K562 (cell line): ENCODE measurements around the gene CPE. TPM values are rescaled to one million over a fixed set of nuclear protein-coding genes. Genes with fewer than 3 reads are reported as not detected.

Experiments used
- ATAC-seq: fragments of 200-7000 bp; cut with Tn5 transposase; 3 replicates; pipeline ENCODE4 v1.9.1; 2020; ENCODE audit warnings: moderate library complexity
- BruUV-seq: library from RNA; stranded (reverse); fragments of 400-500 nt; replicated peaks from 2 replicates; lab custom pipeline; 2021; lab: Mats Ljungman, UMichigan
- CTCF ChIA-PET: fragments of 300-600 bp; formaldehyde crosslinking; extraction: SDS; loops from one replicate; lab custom pipeline; 2021; ENCODE audit warnings: low intra/inter-chr PET ratio; lab: Yijun Ruan, JAX
- POLR2A ChIA-PET: fragments of 300-600, 350-650 bp; sonication (Branson Sonifier 250); formaldehyde crosslinking; extraction: SDS; loops from one replicate; lab custom pipeline; 2021; ENCODE audit warnings: antibody characterized with exemption, inconsistent platforms; lab: Yijun Ruan, JAX
- DNase-seq, 4 experiments: peaks; one replicate each; pipeline versions ENCODE4 v3.0.0 to v3.0.0-alpha.2; 2011 to 2018; ENCODE audit warnings: low spot score in 3 of 4, mixed read lengths in 3 of 4; ENCODE audit errors: extremely low read depth in 1 of 4
- FAIRE-seq: peaks from 2 replicates; lab custom pipeline; 2011; peaks lifted over from hg19 to GRCh38; lab: Jason Lieb, UNC
- H2AFZ ChIP-seq: 2 replicates; pipeline ENCODE4 v1.6.0; 2011; ENCODE audit warnings: low read depth, low read length, control low read depth, inconsistent platforms
- H3K27ac ChIP-seq: fragments of 200-600 bp; 3 replicates; pipeline ENCODE4 v1.8.0; 2011; ENCODE audit warnings: low read depth, mild to moderate bottlenecking, control low read depth, inconsistent platforms, low read length, moderate library complexity, mixed read lengths; ENCODE audit errors: extremely low read depth
- H3K27me3 ChIP-seq, 2 experiments: fragments of 300-600 bp in 1 of 2; 2 replicates in 1 of 2; 3 replicates in 1 of 2; pipeline versions ENCODE4 v1.6.0 to v1.8.0; 2011; ENCODE audit warnings: inconsistent platforms in 2 of 2, low read length in 2 of 2, mild to moderate bottlenecking in 1 of 2, mixed read lengths in 1 of 2, moderate library complexity in 1 of 2; ENCODE audit not compliant: control insufficient read depth in 2 of 2, insufficient read depth in 2 of 2
- H3K36me3 ChIP-seq: fragments of 300-600 bp; 3 replicates; pipeline ENCODE4 v1.8.0; 2011; ENCODE audit warnings: mild to moderate bottlenecking, low read length, inconsistent platforms; ENCODE audit not compliant: control insufficient read depth, insufficient read depth
- H3K4me1 ChIP-seq, 2 experiments: fragments of 200-600 bp in 1 of 2; replicated peaks in 1 of 2; 2 replicates in 1 of 2; 3 replicates in 1 of 2; pipeline versions ENCODE4 v1.5.1 to v1.8.0; 2011; ENCODE audit warnings: inconsistent platforms in 2 of 2, low read length in 2 of 2, mild to moderate bottlenecking in 1 of 2, mixed read lengths in 1 of 2, moderate library complexity in 1 of 2; ENCODE audit not compliant: control insufficient read depth in 2 of 2, insufficient read depth in 2 of 2
- H3K4me2 ChIP-seq: 2 replicates; pipeline ENCODE4 v1.6.1; 2011; ENCODE audit warnings: low read length, control low read depth, inconsistent platforms, mixed read lengths; ENCODE audit not compliant: insufficient read depth
- H3K4me3 ChIP-seq: fragments of 200-600 bp; sonication (generic), shearing (Covaris generic); 2 replicates; pipeline ENCODE4 v1.5.1; 2016; ENCODE audit warnings: control low read depth, inconsistent platforms
- H3K79me2 ChIP-seq: fragments of 200-600 bp; 3 replicates; pipeline ENCODE4 v1.8.0; 2011; ENCODE audit warnings: low read length, inconsistent platforms; ENCODE audit not compliant: control insufficient read depth, insufficient read depth
- H3K9ac ChIP-seq, 2 experiments: 2 replicates each; pipeline versions ENCODE4 v1.6.0 to v1.6.1; 2011; ENCODE audit warnings: low read depth in 2 of 2, low read length in 2 of 2, control low read depth in 1 of 2, inconsistent platforms in 1 of 2, mild to moderate bottlenecking in 1 of 2, mixed read lengths in 1 of 2; ENCODE audit not compliant: insufficient read depth in 1 of 2
- H3K9me1 ChIP-seq: one replicate; pipeline ENCODE4 v1.6.0; 2011; ENCODE audit warnings: inconsistent platforms, mild to moderate bottlenecking, low read length, moderate library complexity; ENCODE audit not compliant: control insufficient read depth, insufficient read depth
- H3K9me3 ChIP-seq: replicated peaks from 2 replicates; pipeline ENCODE4 v1.5.1; 2011; ENCODE audit warnings: low read depth, low read length, inconsistent platforms; ENCODE audit not compliant: control insufficient read depth, insufficient read depth
- H4K20me1 ChIP-seq: replicated peaks from 2 replicates; pipeline ENCODE4 v1.6.1; 2011; ENCODE audit warnings: low read length, inconsistent platforms, mixed read lengths; ENCODE audit not compliant: control insufficient read depth, insufficient read depth
- ARHGAP35 ChIP-seq: fragments of 450-650 bp; IDR thresholded peaks from 2 replicates; pipeline ENCODE4 v1.6.1; 2018; ENCODE audit not compliant: partially characterized antibody
- GTF2E2 ChIP-seq: fragments of 200-800 bp; sonication (Bioruptor generic); IDR thresholded peaks from 2 replicates; pipeline ENCODE4 v1.6.1; 2016; ENCODE audit warnings: missing genetic modification characterization, missing compliant biosample characterization
- MEF2D ChIP-seq: conservative IDR thresholded peaks from 2 replicates; pipeline ENCODE4 v1.6.1; 2016; ENCODE audit warnings: low read depth, missing genetic modification characterization, missing compliant biosample characterization
- MXI1 ChIP-seq: IDR thresholded peaks from 2 replicates; pipeline ENCODE4 v1.6.1; 2011; ENCODE audit warnings: low read depth, mild to moderate bottlenecking, improper control_type of control experiment, low read length
- PPARD ChIP-seq: fragments of 250-450 bp; sonication (Bioruptor Pico); IDR thresholded peaks from 2 replicates; pipeline ENCODE4 v1.8.0; 2022; ENCODE audit warnings: inconsistent platforms, mild to moderate bottlenecking, moderate library complexity
- RFX5 ChIP-seq: IDR thresholded peaks from 2 replicates; pipeline ENCODE4 v1.6.1; 2011; ENCODE audit warnings: low read depth, mild to moderate bottlenecking, improper control_type of control experiment, low read length
- ZNF444 ChIP-seq: fragments of 250-450 bp; sonication (Bioruptor Pico); IDR thresholded peaks from 2 replicates; pipeline ENCODE4 v1.4.0; 2020; ENCODE audit warnings: mild to moderate bottlenecking, moderate library complexity
- ZNF699 ChIP-seq: fragments of 250-450 bp; sonication (Bioruptor Pico); IDR thresholded peaks from 2 replicates; pipeline ENCODE4 v1.8.0; 2021; ENCODE audit warnings: mild to moderate bottlenecking, moderate library complexity; ENCODE audit not compliant: insufficient replicate concordance
- ZNF75A ChIP-seq: fragments of 450-650 bp; formaldehyde crosslinking; IDR thresholded peaks from 2 replicates; pipeline ENCODE4 v1.4.0; 2020; ENCODE audit warnings: mild to moderate bottlenecking
- WGBS: fragments of 100-300 bp; shearing (Covaris generic); methylation state at CpG from one replicate; pipeline ENCODE4 v1.1.6; 2016; ENCODE audit warnings: low coverage, mixed read lengths; ENCODE audit not compliant: insufficient coverage; ENCODE audit errors: missing lambda C conversion rate; 5-methylcytosine and 5-hydroxymethylcytosine counted together
- in situ Hi-C: fragments of 300-500 bp; cut with MboI; formaldehyde crosslinking; loops from 4 replicates; pipeline ENCODE4 v1.15.0; 2018; ENCODE audit warnings: inconsistent platforms, mixed read lengths
- intact Hi-C: fragments of 100-400 bp; cut with micrococcal nuclease; formaldehyde crosslinking; loops from 2 replicates; pipeline ENCODE4 v1.14.2; 2022
- polyA plus RNA-seq, 8 experiments: library from polyadenylated mRNA; depleted of rRNA in 4 of 8; stranded (reverse) in 5 of 8; unstranded in 3 of 8; fragments of >200 nt; fragmentation: Nextera tagmentation in 2 of 8; fragmentation: Illumina TruSeq in 1 of 8; extraction: Ambion mirVana in 2 of 8; extraction: Trizol in 1 of 8; gene quantifications; 2 replicates each; pipeline versions ENCODE4 v1.2.1 to v1.2.3, GENCODE V29; 2011 to 2014; ENCODE audit warnings: inconsistent platforms in 1 of 8, missing spikeins in 1 of 8
- total RNA-seq, 7 experiments: library from RNA; depleted of rRNA in 6 of 7; stranded (reverse); fragments of >200 nt in 6 of 7; fragmentation: Illumina TruSeq in 2 of 7; extraction: Trizol in 2 of 7; gene quantifications; 2 replicates each; pipeline versions ENCODE4 v1.2.1 to v1.2.3, GENCODE V29; 2011 to 2021; ENCODE audit warnings: low replicate concordance in 1 of 7
- TF ChIP-seq, protein P1 (sequence below): sonication (generic); formaldehyde crosslinking; IDR thresholded peaks from 2 replicates; pipeline ENCODE4 v1.4.0; 2020; ENCODE audit warnings: mild to moderate bottlenecking, missing genetic modification reagents
- TF ChIP-seq, protein P2 (sequence below): fragments of 250-450 bp; sonication (Bioruptor Pico); IDR thresholded peaks from 2 replicates; pipeline ENCODE4 v1.4.0; 2020
- TF ChIP-seq, protein P3 (sequence below): fragments of 450-650 bp; IDR thresholded peaks from one replicate; pipeline ENCODE4 v1.6.1; 2018; ENCODE audit warnings: mild to moderate bottlenecking, moderate library complexity; ENCODE audit not compliant: partially characterized antibody

CPE gene
- total and polyA plus RNA-seq, 9 of the 15 experiments (the other 6 are each of a cell fraction or from before 2014, with no cell fraction given), result 0.04 to 0.16 (median 0.06) TPM; not detected in 4

DNA sequence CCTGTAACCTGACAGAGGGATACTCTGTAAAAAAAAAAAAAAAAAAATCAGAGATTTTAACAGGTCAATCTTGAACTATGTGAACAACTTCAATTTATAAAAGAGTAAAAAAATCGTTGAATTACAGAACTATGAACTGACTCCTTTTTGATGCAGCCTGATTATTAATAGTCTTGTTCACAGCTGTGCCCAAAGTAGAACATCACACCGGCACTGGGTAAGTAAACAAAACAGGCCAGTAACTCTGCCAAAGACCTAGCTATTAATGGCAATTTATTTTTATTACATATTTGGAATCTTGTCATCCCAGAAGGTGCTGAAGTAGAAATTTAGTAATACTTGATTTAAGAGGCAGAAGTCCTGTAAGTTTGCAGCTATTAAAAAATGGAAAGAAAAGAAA lies 31.4 kb downstream of the CPE start:
- peaks cover 6 to 7% of the 10 kb centered on the region in 2 experiments; a peak in 4 of 5 replicates for H3K27me3 ChIP-seq
- no TSS peak for BruUV-seq
- H3K4me2 ChIP-seq, result no peak overlapping the region
- WGBS, result 6% methylated on average over 2 of the region's 2 CpGs
- ATAC-seq (no peak), FAIRE-seq (no peak), DNase-seq (no peak)
- H3K79me2 ChIP-seq, result no peaks in the 10 kb centered on the region
- H3K27ac ChIP-seq, result no peak overlapping the region
- H3K36me3 ChIP-seq, result no peaks in the 10 kb centered on the region
- no peaks in the 10 kb centered on the region for H3K4me1 ChIP-seq
- ChIA-PET CTCF (no interaction called here), POLR2A (no interaction called here)
- H4K20me1 ChIP-seq, result no peaks in the 10 kb centered on the region
- TF ChIP-seq ZNF699 (CRISPR knock-in tag), result no peak
- no peak overlapping the region for H3K9ac ChIP-seq
- no peak overlapping the region for H2AFZ ChIP-seq
- no peaks in the 10 kb centered on the region for H3K9me3 ChIP-seq
- intact Hi-C loops (no loop called here), in situ Hi-C loops (no loop called here)
- no peaks in the 10 kb centered on the region for H3K9me1 ChIP-seq
- no peak overlapping the region for H3K4me3 ChIP-seq

DNA sequence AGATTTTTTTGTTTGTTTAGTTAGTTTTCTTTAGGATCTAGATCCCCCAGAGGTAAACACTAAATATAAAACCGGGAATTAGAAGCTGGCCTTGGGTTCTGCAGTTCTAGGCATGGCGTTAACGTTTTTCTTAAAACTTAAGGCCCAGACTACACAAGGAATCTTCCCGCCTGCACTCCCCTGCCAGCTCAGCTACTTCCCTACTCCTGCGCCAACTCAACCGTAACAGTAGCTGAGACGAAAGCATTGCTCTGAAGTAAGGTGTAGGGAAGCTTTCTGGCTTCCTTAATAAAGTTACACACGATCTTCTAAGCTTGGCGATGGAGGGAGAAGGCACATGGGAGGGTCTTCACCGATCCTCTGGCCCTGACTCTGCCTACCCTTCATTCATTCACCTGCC lies 37.1 kb downstream of the CPE start:
- Histone ChIP-seq H3K79me2 (no peaks in the 10 kb centered on the region), H3K9me3 (no peaks in the 10 kb centered on the region), H4K20me1 (no peaks in the 10 kb centered on the region), H3K9ac (no peak overlapping the region), H3K4me2 (no peak overlapping the region), H3K9me1 (no peaks in the 10 kb centered on the region), H2AFZ (0 out of 2 replicates have a peak overlapping the region, but pooled peaks have one; percentile 36), H3K27me3 (peaks cover 0 to 5% of the 10 kb centered on the region in 2 experiments; a peak in 1 of 5 replicates), H3K36me3 (no peaks in the 10 kb centered on the region), H3K4me3 (no peak overlapping the region), H3K4me1 (no peaks in the 10 kb centered on the region), H3K27ac (no peak overlapping the region)
- intact Hi-C loops, result no loop called here
- no peak for DNase-seq
- peak; percentile 28; the same call in 1 of the 3 replicates for ATAC-seq
- CTCF ChIA-PET, result no interaction called here
- POLR2A ChIA-PET, result interaction anchor here (0.7 kb wide), 1 partner anchor 9 kb away, joined by 3 read pairs; no protein-coding TSS in a partner anchor
- TF ChIP-seq, protein P1, sequence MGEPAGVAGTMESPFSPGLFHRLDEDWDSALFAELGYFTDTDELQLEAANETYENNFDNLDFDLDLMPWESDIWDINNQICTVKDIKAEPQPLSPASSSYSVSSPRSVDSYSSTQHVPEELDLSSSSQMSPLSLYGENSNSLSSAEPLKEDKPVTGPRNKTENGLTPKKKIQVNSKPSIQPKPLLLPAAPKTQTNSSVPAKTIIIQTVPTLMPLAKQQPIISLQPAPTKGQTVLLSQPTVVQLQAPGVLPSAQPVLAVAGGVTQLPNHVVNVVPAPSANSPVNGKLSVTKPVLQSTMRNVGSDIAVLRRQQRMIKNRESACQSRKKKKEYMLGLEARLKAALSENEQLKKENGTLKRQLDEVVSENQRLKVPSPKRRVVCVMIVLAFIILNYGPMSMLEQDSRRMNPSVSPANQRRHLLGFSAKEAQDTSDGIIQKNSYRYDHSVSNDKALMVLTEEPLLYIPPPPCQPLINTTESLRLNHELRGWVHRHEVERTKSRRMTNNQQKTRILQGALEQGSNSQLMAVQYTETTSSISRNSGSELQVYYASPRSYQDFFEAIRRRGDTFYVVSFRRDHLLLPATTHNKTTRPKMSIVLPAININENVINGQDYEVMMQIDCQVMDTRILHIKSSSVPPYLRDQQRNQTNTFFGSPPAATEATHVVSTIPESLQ (CRISPR knock-in tag), result no peak
- TF ChIP-seq MXI1, result no peak
- TF ChIP-seq, protein P2, sequence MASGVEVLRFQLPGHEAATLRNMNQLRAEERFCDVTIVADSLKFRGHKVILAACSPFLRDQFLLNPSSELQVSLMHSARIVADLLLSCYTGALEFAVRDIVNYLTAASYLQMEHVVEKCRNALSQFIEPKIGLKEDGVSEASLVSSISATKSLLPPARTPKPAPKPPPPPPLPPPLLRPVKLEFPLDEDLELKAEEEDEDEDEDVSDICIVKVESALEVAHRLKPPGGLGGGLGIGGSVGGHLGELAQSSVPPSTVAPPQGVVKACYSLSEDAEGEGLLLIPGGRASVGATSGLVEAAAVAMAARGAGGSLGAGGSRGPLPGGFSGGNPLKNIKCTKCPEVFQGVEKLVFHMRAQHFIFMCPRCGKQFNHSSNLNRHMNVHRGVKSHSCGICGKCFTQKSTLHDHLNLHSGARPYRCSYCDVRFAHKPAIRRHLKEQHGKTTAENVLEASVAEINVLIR, result no peak
- no peak for TF ChIP-seq ZNF444 (CRISPR knock-in tag)
- no peak for TF ChIP-seq MEF2D (tag)
- no peak for TF ChIP-seq ARHGAP35
- no peak for TF ChIP-seq ZNF75A (CRISPR knock-in tag)
- TF ChIP-seq PPARD (CRISPR knock-in tag), result no peak
- TF ChIP-seq, protein P3, sequence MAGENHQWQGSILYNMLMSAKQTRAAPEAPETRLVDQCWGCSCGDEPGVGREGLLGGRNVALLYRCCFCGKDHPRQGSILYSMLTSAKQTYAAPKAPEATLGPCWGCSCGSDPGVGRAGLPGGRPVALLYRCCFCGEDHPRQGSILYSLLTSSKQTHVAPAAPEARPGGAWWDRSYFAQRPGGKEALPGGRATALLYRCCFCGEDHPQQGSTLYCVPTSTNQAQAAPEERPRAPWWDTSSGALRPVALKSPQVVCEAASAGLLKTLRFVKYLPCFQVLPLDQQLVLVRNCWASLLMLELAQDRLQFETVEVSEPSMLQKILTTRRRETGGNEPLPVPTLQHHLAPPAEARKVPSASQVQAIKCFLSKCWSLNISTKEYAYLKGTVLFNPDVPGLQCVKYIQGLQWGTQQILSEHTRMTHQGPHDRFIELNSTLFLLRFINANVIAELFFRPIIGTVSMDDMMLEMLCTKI, result no peak
- TF ChIP-seq GTF2E2 (tag), result no peak
- no peak for TF ChIP-seq RFX5
- 25% methylated on average over 9 of the region's 10 CpGs for WGBS
- FAIRE-seq, result no peak
- in situ Hi-C loops, result no loop called here
- no TSS peak for BruUV-seq
